Gastrocnemius medialis (tissue), 4 donors: Measurements from ENCODE around the gene SRPK3. TPM values are rescaled to one million over a fixed set of nuclear protein-coding genes. Genes with fewer than 3 reads are reported as not detected.
"Not testable (repeated sequence)": the region's sequence is repeated elsewhere in the genome, so short reads cannot be mapped to it uniquely, and the experiment has no call there.

Experiments used
- ATAC-seq, 2 donors: fragments of 150-250 bp; one replicate each; pipeline ENCODE4 v1.9.1; 2016
- DNase-seq, 2 donors: peaks; one replicate each; pipeline ENCODE4 v3.0.0-alpha.2; 2019
- H3K27ac ChIP-seq, 4 donors: fragments of 200-600 bp; sonication (generic); 1 replicate in 1 of 4; 2 replicates in 3 of 4; pipeline ENCODE4 v1.5.1; 2016 to 2018; ENCODE audit warnings: mild to moderate bottlenecking in 2 of 4, moderate library complexity in 1 of 4
- H3K27me3 ChIP-seq, 3 donors: fragments of 200-600 bp; sonication (generic) in 2 of 3; 1 replicate in 1 of 3; 2 replicates in 2 of 3; pipeline versions ENCODE4 v1.5.1 to v1.6.0; 2016 to 2019; ENCODE audit warnings: mild to moderate bottlenecking in 1 of 3, moderate library complexity in 1 of 3
- H3K36me3 ChIP-seq, 2 donors: fragments of 200-600 bp; sonication (generic) in 1 of 2; one replicate each; pipeline ENCODE4 v1.5.1; 2017 to 2018
- H3K4me1 ChIP-seq, 2 donors: fragments of 200-600 bp; sonication (generic) in 1 of 2; one replicate each; pipeline ENCODE4 v1.5.1; 2016 to 2017; ENCODE audit warnings: mild to moderate bottlenecking in 2 of 2
- H3K4me3 ChIP-seq, 4 donors: fragments of 200-600 bp; sonication (generic) in 3 of 4; 1 replicate in 1 of 4; 2 replicates in 3 of 4; pipeline ENCODE4 v1.5.1; 2016 to 2019; ENCODE audit warnings: mild to moderate bottlenecking in 2 of 4
- H3K9me3 ChIP-seq, 3 donors: fragments of 200-600 bp; sonication (generic) in 2 of 3; 1 replicate in 1 of 3; 2 replicates in 2 of 3; pipeline ENCODE4 v1.5.1; 2016 to 2019
- POLR2A ChIP-seq, 2 donors: fragments of 450-650 bp; IDR thresholded peaks; one replicate each; pipeline ENCODE4 v1.6.1; 2017; ENCODE audit warnings: antibody characterized with exemption in 2 of 2, mild to moderate bottlenecking in 2 of 2, moderate library complexity in 2 of 2
- in situ Hi-C, 4 donors: fragments of 200-750 bp; cut with MboI; loops; one replicate each; pipeline versions ENCODE4 v1.15.0 to v1.8.0; 2017; ENCODE audit warnings: low sequenced_read_pairs in 4 of 4
- intact Hi-C: fragments of 100-400 bp; cut with DNase I; formaldehyde crosslinking; loops from one replicate; pipeline ENCODE4 v1.15.1; 2023; ENCODE audit warnings: low total_unique reads
- total RNA-seq, 4 donors: library from RNA; depleted of rRNA; stranded (reverse); fragments of >200 nt; gene quantifications; one replicate each; pipeline versions ENCODE4 v1.1.0 to v1.2.3, GENCODE V29; 2016
- TF ChIP-seq, protein P1 (sequence below), 5 experiments: fragments of 450-650 bp in 3 of 5; fragments of 200-600 bp in 2 of 5; sonication (generic) in 2 of 5; IDR thresholded peaks in 4 of 5; conservative IDR thresholded peaks in 1 of 5; 1 replicate in 4 of 5; 2 replicates in 1 of 5; pipeline ENCODE4 v1.5.1; 2016 to 2019; ENCODE audit warnings: antibody characterized with exemption in 5 of 5, mild to moderate bottlenecking in 3 of 5, moderate library complexity in 3 of 5

SRPK3 gene
- total RNA-seq, 4 donors from 2014 or later, result 30.3 to 39.9 (median 33.8) TPM

DNA sequence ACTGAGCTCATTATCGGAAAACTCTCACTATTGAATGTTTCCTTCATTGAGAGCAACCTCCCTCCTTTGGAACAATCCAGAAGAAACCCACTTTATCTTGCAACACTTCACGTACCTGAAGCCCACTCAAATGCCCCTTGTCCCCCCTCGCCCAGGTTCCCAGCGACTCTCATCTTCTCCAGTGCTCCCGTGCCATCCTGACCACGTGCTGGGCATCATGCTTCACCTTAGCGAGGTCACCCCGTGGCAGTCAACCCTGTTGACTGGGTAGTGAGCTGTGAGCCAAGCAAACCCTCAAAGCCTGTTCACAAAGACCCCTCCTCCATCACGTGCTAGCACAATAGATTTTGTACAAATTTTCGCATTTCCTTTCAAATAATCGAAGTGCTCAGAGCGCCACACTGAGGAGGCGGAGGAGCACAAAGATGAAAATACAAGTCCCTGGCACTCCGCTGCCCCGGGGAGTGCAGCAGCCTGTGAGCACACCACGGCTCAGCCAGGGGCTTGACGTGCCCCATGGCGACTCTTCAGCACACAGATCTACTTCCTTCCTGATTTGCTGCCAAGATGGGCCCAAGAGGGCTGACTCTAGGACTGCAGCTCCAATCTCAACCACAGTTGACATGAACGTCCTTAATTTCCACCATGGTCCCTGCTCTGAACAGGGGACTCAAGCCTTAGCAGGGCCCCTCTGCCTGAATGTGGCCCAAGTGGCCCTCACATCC lies 33.9 kb downstream of the SRPK3 start:
- Histone ChIP-seq H3K27ac (no peak overlapping the region), H3K4me3 (no peak overlapping the region), H3K36me3 (no peaks in the 10 kb centered on the region), H3K9me3 (no peaks in the 10 kb centered on the region), H3K4me1 (no peaks in the 10 kb centered on the region), H3K27me3 (peaks cover 0 to 8% (median 5%) of the 10 kb centered on the region in 3 donors)
- intact Hi-C loops (no loop called here), in situ Hi-C loops (no loop called here)
- TF ChIP-seq, protein P1, sequence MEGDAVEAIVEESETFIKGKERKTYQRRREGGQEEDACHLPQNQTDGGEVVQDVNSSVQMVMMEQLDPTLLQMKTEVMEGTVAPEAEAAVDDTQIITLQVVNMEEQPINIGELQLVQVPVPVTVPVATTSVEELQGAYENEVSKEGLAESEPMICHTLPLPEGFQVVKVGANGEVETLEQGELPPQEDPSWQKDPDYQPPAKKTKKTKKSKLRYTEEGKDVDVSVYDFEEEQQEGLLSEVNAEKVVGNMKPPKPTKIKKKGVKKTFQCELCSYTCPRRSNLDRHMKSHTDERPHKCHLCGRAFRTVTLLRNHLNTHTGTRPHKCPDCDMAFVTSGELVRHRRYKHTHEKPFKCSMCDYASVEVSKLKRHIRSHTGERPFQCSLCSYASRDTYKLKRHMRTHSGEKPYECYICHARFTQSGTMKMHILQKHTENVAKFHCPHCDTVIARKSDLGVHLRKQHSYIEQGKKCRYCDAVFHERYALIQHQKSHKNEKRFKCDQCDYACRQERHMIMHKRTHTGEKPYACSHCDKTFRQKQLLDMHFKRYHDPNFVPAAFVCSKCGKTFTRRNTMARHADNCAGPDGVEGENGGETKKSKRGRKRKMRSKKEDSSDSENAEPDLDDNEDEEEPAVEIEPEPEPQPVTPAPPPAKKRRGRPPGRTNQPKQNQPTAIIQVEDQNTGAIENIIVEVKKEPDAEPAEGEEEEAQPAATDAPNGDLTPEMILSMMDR (IDR thresholded peaks at IDR 0.05 in 4 of 5, conservative IDR thresholded peaks at IDR 0.05 in 1 of 5), result no peak
- no peak for TF ChIP-seq POLR2A (IDR thresholded peaks at IDR 0.05)
- ATAC-seq, result no peak
- DNase-seq, result no peak

DNA sequence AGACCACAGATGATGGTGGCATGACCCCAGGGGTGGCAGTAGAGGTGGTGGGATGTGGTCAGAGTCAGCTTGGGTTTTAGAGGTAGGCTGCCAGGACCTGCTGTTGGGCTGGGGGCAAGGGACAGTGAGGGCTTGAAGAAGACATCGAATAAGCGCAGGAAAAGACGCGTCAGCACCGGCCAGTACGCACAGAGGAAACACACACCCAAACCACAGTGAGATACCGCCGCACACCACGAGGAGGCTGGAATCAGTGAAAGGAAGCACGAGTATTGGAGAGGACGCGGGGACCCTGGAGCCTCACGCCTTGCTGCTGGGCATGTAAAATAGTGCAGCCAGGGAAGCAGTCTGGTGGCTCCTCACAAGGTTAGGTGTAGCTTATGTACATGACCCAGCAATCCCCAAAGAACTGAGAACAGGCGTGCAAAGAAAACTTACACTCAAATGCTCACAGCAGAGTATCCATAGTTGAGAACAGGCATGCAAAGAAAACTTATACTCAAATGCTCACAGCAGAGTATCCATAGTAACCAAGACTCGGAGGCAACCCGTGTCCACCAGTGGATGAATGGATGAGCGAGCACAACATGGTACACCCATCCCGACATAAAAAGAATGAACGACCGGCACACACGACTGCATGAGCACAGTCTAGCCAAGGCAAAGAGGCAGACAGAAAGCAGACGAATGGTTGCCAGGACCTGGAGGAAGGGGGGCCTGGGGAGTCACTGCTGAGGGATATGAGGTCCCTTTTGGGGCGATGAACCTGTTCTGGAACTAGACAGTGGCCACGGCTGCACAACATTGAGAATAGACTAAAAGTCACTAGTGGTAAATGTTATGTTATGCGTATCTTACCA lies 36.2 kb downstream of the SRPK3 start:
- Histone ChIP-seq H3K36me3 (no peaks in the 10 kb centered on the region), H3K27me3 (peaks cover 0 to 10% (median 8%) of the 10 kb centered on the region in 3 donors), H3K27ac (no peak overlapping the region), H3K4me3 (no peak overlapping the region), H3K4me1 (no peaks in the 10 kb centered on the region), H3K9me3 (no peaks in the 10 kb centered on the region)
- TF ChIP-seq, protein P1 (IDR thresholded peaks at IDR 0.05 in 4 of 5, conservative IDR thresholded peaks at IDR 0.05 in 1 of 5), result no peak
- TF ChIP-seq POLR2A (IDR thresholded peaks at IDR 0.05), result no peak
- intact Hi-C loops, result no loop called here
- ATAC-seq, result no peak
- in situ Hi-C loops, result no loop called here
- no peak for DNase-seq

DNA sequence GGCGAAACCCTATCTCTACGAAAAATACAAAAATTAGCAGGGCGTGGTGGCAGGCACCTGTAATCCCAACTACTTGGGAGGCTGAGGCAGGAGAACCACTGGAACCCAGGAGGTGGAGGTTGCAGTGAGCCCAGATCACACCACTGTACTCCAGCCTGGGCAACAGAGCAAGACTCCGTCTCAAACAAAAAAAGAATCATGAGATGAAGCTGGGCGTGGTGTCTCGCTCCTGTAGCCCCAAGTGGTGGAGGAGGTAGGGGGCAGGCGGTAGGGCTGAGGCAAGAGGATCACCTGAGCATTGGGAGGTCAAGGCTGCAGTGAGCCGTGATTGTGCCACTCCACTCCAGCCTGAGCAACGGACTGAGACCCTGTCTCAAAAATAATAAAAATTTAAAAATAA lies 37.2 kb downstream of the SRPK3 start:
- H3K4me1 ChIP-seq, DNase-seq, H3K4me3 ChIP-seq, intact Hi-C loops, ATAC-seq, H3K36me3 ChIP-seq, H3K9me3 ChIP-seq, in situ Hi-C loops, H3K27ac ChIP-seq, H3K27me3 ChIP-seq: not testable (repeated sequence)

DNA sequence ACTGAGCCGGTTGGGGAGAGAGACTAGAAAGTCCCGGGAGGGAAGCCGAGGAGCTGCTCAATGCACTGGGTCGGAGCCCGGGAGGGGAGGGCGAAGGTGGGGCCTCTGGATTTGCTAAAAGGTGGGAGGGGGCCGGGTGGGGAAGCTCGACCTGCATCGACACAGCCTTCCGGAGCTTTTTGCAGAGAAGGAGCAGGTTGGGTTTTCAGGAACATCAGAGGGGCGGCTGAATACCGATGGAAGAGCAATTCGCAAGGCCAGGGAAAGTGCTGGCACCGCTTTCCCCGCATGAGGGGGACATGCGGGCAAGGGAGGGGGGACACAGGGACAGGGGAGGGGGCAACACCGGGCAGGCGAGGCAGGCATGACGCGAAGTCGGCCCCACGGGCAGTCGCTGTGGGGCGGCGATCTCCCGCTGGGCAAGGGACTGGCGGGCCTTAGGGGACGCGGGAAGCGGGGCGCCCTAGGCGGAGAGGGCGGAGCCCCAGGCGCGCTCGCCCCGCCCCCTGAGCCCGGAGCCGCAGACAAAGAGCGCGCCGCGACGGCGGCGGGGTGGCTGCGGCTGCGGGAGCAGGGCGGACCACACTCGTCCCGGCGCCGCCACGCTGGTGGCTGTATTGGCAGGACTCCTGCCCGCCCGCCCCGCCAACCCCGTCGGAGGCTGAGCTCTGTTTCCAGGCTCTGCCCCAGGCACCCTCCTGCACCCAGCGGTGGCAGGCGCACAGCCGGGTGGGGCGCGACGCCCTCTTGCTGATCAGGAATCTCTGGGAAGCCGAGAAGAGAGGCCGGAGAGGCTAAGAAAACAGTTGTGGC lies 37.9 kb downstream of the SRPK3 start:
- intact Hi-C loops, result no loop called here
- Histone ChIP-seq H3K4me1 (no peaks in the 10 kb centered on the region), H3K36me3 (no peaks in the 10 kb centered on the region), H3K9me3 (no peaks in the 10 kb centered on the region), H3K27ac (no peak overlapping the region), H3K4me3 (peak overlapping the region; percentile 41 to 56 (median 47)), H3K27me3 (peaks cover 0 to 10% (median 8%) of the 10 kb centered on the region in 3 donors)
- ATAC-seq (peak in 1 of 2 donors; percentile 60), DNase-seq (no peak)
- in situ Hi-C loops, result no loop called here
- TF ChIP-seq POLR2A (IDR thresholded peaks at IDR 0.05), result no peak
- TF ChIP-seq, protein P1 (IDR thresholded peaks at IDR 0.05 in 4 of 5, conservative IDR thresholded peaks at IDR 0.05 in 1 of 5), result no peak
